Measurements from ENCODE around the gene SYT1. TPM values are rescaled to one million over a fixed set of nuclear protein-coding genes. Genes with fewer than 3 reads are reported as not detected.

SYT1 gene
- total and polyA plus RNA-seq, 2 experiments from 2014 or later: 48.7 to 51.7 TPM

- TF ChIP-seq REST (IDR thresholded peaks at IDR 0.05; ENCODE audit: unreplicated experiment) (no peak), CREB1 (CRISPR knock-in tag; IDR thresholded peaks at IDR 0.05; ENCODE audit: low read depth) (no peak)
Observed at GRCh38 chr12:79055926-79056674, 191.5 kb downstream of the SYT1 start (continued).

- H3K27ac ChIP-seq (ENCODE audit: low read depth): no peak overlapping the region
- no peaks in the 10 kb centered on the region for H3K79me2 ChIP-seq (replicated peaks; ENCODE audit: insufficient read depth)
- no peaks in the 10 kb centered on the region for H3K27me3 ChIP-seq (ENCODE audit: insufficient read depth)
- no peak for ATAC-seq
- H3K4me1 ChIP-seq (ENCODE audit: insufficient read depth): peaks cover 20% of the 10 kb centered on the region
- H3F3A ChIP-seq (replicated peaks; ENCODE audit: low read depth): no peaks in the 10 kb centered on the region
- Mint-ChIP-seq H3K9me3 (no peaks in the 10 kb centered on the region), H3K4me3 (no peak overlapping the region), H3K4me1 (peaks cover 10% of the 10 kb centered on the region), H3K27me3 (ENCODE audit: insufficient read depth, low read depth, poor library complexity) (peaks cover 2% of the 10 kb centered on the region), H3K27ac (no peak overlapping the region), H3K36me3 (ENCODE audit: low read depth) (no peaks in the 10 kb centered on the region; the same call in 2 of the 3 replicates)
- no peaks in the 10 kb centered on the region for H3K36me3 ChIP-seq (ENCODE audit: insufficient read depth)
- H3K9me2 ChIP-seq (ENCODE audit: insufficient read depth): no peaks in the 10 kb centered on the region
- H3K4me2 ChIP-seq: no peak overlapping the region
- H2AFZ ChIP-seq: no peak overlapping the region
- DNase-seq (ENCODE audit: low spot score): no peak
- H3K4me3 ChIP-seq: no peak overlapping the region
- no peaks in the 10 kb centered on the region for H4K20me1 ChIP-seq (replicated peaks; ENCODE audit: insufficient read depth)
- TF ChIP-seq CTCF (conservative IDR thresholded peaks at IDR 0.05; ENCODE audit: low read depth in 2 of 2) (no peak), ZNF462 (CRISPR knock-in tag; IDR thresholded peaks at IDR 0.05) (no peak), NANOG (IDR thresholded peaks at IDR 0.05; ENCODE audit: borderline replicate concordance) (no peak), STAT1 (IDR thresholded peaks at IDR 0.05; ENCODE audit: unreplicated experiment) (no peak), CREB1 (CRISPR knock-in tag; IDR thresholded peaks at IDR 0.05; ENCODE audit: low read depth) (no peak), EZH2 (IDR thresholded peaks at IDR 0.05; ENCODE audit: low read depth, unreplicated experiment) (no peak), JUNB (IDR thresholded peaks at IDR 0.05; ENCODE audit: unreplicated experiment) (no peak), REST (IDR thresholded peaks at IDR 0.05; ENCODE audit: unreplicated experiment) (no peak)
Observed at GRCh38 chr12:79056775-79057174, 192.2 kb downstream of the SYT1 start.
